ENCODE measurements around the gene PTPRN2.

Gene PTPRN2

GRCh38 chr7:158067219-158067930 lies 520.2 kb downstream of the PTPRN2 start:
- DNase-seq (ENCODE audit: low spot score) = no peak

GRCh38 chr7:158066085-158066484 lies 521.5 kb downstream of the PTPRN2 start:
- no peak for DNase-seq (ENCODE audit: low spot score)

GRCh38 chr7:158065340-158065739 lies 522.3 kb downstream of the PTPRN2 start:
- no peak for DNase-seq (ENCODE audit: low spot score)

- no peak for DNase-seq (ENCODE audit: low spot score)
Measured at GRCh38 chr7:158064631-158065030, 523.0 kb downstream of the PTPRN2 start.

GRCh38 chr7:158063850-158064610 lies 523.6 kb downstream of the PTPRN2 start:
- no peak for DNase-seq (ENCODE audit: low spot score)

GRCh38 chr7:158062661-158063060 lies 525.0 kb downstream of the PTPRN2 start:
- DNase-seq (ENCODE audit: low spot score) = no peak

GRCh38 chr7:158061884-158062656 lies 525.6 kb downstream of the PTPRN2 start:
- no peak for DNase-seq (ENCODE audit: low spot score)

- DNase-seq (ENCODE audit: low spot score) = no peak
Measured at GRCh38 chr7:158061026-158061630, 526.5 kb downstream of the PTPRN2 start.

GRCh38 chr7:158060216-158060615 lies 527.4 kb downstream of the PTPRN2 start:
- no peak for DNase-seq (ENCODE audit: low spot score)

GRCh38 chr7:158057446-158057845 lies 530.2 kb downstream of the PTPRN2 start:
- DNase-seq (ENCODE audit: low spot score) = no peak

- no peak for DNase-seq (ENCODE audit: low spot score)
Measured at GRCh38 chr7:158056761-158057160, 530.9 kb downstream of the PTPRN2 start.

GRCh38 chr7:158055726-158056510 lies 531.7 kb downstream of the PTPRN2 start:
- no peak for DNase-seq (ENCODE audit: low spot score)

GRCh38 chr7:158054611-158055010 lies 533.0 kb downstream of the PTPRN2 start:
- no peak for DNase-seq (ENCODE audit: low spot score)

- DNase-seq (ENCODE audit: low spot score) = no peak
Measured at GRCh38 chr7:158054081-158054480, 533.5 kb downstream of the PTPRN2 start.

- no peak for DNase-seq (ENCODE audit: low spot score)
Measured at GRCh38 chr7:158053183-158053915, 534.3 kb downstream of the PTPRN2 start.

- no peak for DNase-seq (ENCODE audit: low spot score)
Measured at GRCh38 chr7:158052381-158053060, 535.1 kb downstream of the PTPRN2 start.

- DNase-seq (ENCODE audit: low spot score) = no peak
Measured at GRCh38 chr7:158051776-158052175, 535.8 kb downstream of the PTPRN2 start.

- no peak for DNase-seq (ENCODE audit: low spot score)
Measured at GRCh38 chr7:158050978-158051651, 536.5 kb downstream of the PTPRN2 start.

GRCh38 chr7:158050441-158050977 lies 537.1 kb downstream of the PTPRN2 start:
- no peak for DNase-seq (ENCODE audit: low spot score)

Data from D341Med (cell line).